HEK293 (cell line): Measurements from ENCODE around the gene CAB39.

Experiments used
- HOXD13 ChIP-seq: sonication (generic); formaldehyde crosslinking; IDR thresholded peaks from 2 replicates; pipeline ENCODE4 v1.8.0; 2022; ENCODE audit warnings: missing genetic modification reagents, borderline replicate concordance
- INSM2 ChIP-seq: fragments of 450-650 bp; formaldehyde crosslinking; IDR thresholded peaks from 2 replicates; pipeline ENCODE4 v1.5.1; 2016; ENCODE audit warnings: missing biosample characterization, missing genetic modification characterization
- KLF1 ChIP-seq: fragments of 450-650 bp; formaldehyde crosslinking; IDR thresholded peaks from 2 replicates; pipeline ENCODE4 v1.5.1; 2016; ENCODE audit warnings: missing biosample characterization, missing genetic modification characterization
- MZF1 ChIP-seq: fragments of 450-650 bp; formaldehyde crosslinking; IDR thresholded peaks from 2 replicates; pipeline ENCODE4 v1.5.1; 2017; ENCODE audit warnings: missing biosample characterization, missing genetic modification characterization, borderline replicate concordance
- PRDM10 ChIP-seq: fragments of 450-650 bp; formaldehyde crosslinking; IDR thresholded peaks from 2 replicates; pipeline ENCODE4 v1.5.1; 2016; ENCODE audit warnings: missing biosample characterization, missing genetic modification characterization
- RBAK ChIP-seq: fragments of 450-650 bp; formaldehyde crosslinking; IDR thresholded peaks from 2 replicates; pipeline ENCODE4 v1.5.1; 2016; ENCODE audit warnings: missing biosample characterization, missing genetic modification characterization
- SCRT2 ChIP-seq: fragments of 450-650 bp; formaldehyde crosslinking; IDR thresholded peaks from 2 replicates; pipeline ENCODE4 v1.5.1; 2016; ENCODE audit warnings: missing biosample characterization, missing genetic modification characterization
- ZBTB11 ChIP-seq: fragments of 450-650 bp; formaldehyde crosslinking; conservative IDR thresholded peaks from 2 replicates; pipeline ENCODE4 v1.5.1; 2016; ENCODE audit warnings: low read depth, missing biosample characterization, missing genetic modification characterization
- ZBTB7A ChIP-seq: fragments of 450-650 bp; formaldehyde crosslinking; IDR thresholded peaks from 2 replicates; pipeline ENCODE4 v1.5.1; 2016; ENCODE audit warnings: low read depth, missing biosample characterization, missing genetic modification characterization
- ZEB2 ChIP-seq: fragments of 450-650 bp; formaldehyde crosslinking; IDR thresholded peaks from 2 replicates; pipeline ENCODE4 v1.5.1; 2016; ENCODE audit warnings: missing biosample characterization, missing genetic modification characterization
- ZNF114 ChIP-seq: fragments of 450-650 bp; formaldehyde crosslinking; IDR thresholded peaks from 2 replicates; pipeline ENCODE4 v1.5.0; 2017; ENCODE audit warnings: missing biosample characterization, missing genetic modification characterization
- ZNF121 ChIP-seq: fragments of 450-650 bp; formaldehyde crosslinking; IDR thresholded peaks from 2 replicates; pipeline ENCODE4 v1.5.1; 2016; ENCODE audit warnings: missing biosample characterization, missing genetic modification characterization
- ZNF140 ChIP-seq: fragments of 450-650 bp; formaldehyde crosslinking; IDR thresholded peaks from 2 replicates; pipeline ENCODE4 v1.5.1; 2016; ENCODE audit warnings: missing biosample characterization, missing genetic modification characterization
- ZNF223 ChIP-seq: fragments of 450-650 bp; formaldehyde crosslinking; IDR thresholded peaks from 2 replicates; pipeline ENCODE4 v1.5.1; 2016; ENCODE audit warnings: missing biosample characterization, missing genetic modification characterization
- ZNF391 ChIP-seq: fragments of 450-650 bp; formaldehyde crosslinking; IDR thresholded peaks from 2 replicates; pipeline ENCODE4 v1.5.1; 2016; ENCODE audit warnings: low read depth, missing biosample characterization, missing genetic modification characterization, borderline replicate concordance
- ZNF416 ChIP-seq: fragments of 450-650 bp; formaldehyde crosslinking; IDR thresholded peaks from 2 replicates; pipeline ENCODE4 v1.5.1; 2016; ENCODE audit warnings: missing biosample characterization, missing genetic modification characterization
- ZNF473 ChIP-seq: fragments of 450-650 bp; formaldehyde crosslinking; IDR thresholded peaks from 2 replicates; pipeline ENCODE4 v1.5.1; 2017; ENCODE audit warnings: missing biosample characterization, missing genetic modification characterization
- ZNF488 ChIP-seq: fragments of 450-650 bp; formaldehyde crosslinking; IDR thresholded peaks from 2 replicates; pipeline ENCODE4 v1.5.1; 2016; ENCODE audit warnings: missing biosample characterization, missing genetic modification characterization
- ZNF560 ChIP-seq: fragments of 450-650 bp; formaldehyde crosslinking; IDR thresholded peaks from 2 replicates; pipeline ENCODE4 v1.5.1; 2017; ENCODE audit warnings: missing biosample characterization, missing genetic modification characterization, borderline replicate concordance
- ZNF561 ChIP-seq: fragments of 450-650 bp; IDR thresholded peaks from 2 replicates; pipeline ENCODE4 v1.5.1; 2018; ENCODE audit warnings: missing biosample characterization, missing genetic modification characterization, borderline replicate concordance
- ZNF639 ChIP-seq: fragments of 450-650 bp; formaldehyde crosslinking; IDR thresholded peaks from 2 replicates; pipeline ENCODE4 v1.5.1; 2016; ENCODE audit warnings: missing biosample characterization, missing genetic modification characterization
- ZNF658 ChIP-seq: fragments of 450-650 bp; formaldehyde crosslinking; IDR thresholded peaks from 2 replicates; pipeline ENCODE4; 2016; ENCODE audit warnings: missing biosample characterization, missing genetic modification characterization
- ZNF664 ChIP-seq: fragments of 450-650 bp; formaldehyde crosslinking; IDR thresholded peaks from 2 replicates; pipeline ENCODE4 v1.5.1; 2016; ENCODE audit warnings: missing biosample characterization, missing genetic modification characterization
- ZNF677 ChIP-seq: fragments of 450-650 bp; IDR thresholded peaks from 2 replicates; pipeline ENCODE4 v1.5.0; 2018; ENCODE audit warnings: missing biosample characterization, mild to moderate bottlenecking, missing genetic modification characterization, moderate library complexity
- ZNF707 ChIP-seq: fragments of 450-650 bp; formaldehyde crosslinking; IDR thresholded peaks from 2 replicates; pipeline ENCODE4 v1.5.1; 2016; ENCODE audit warnings: missing biosample characterization, missing genetic modification characterization
- ZNF768 ChIP-seq: fragments of 450-650 bp; formaldehyde crosslinking; IDR thresholded peaks from 2 replicates; pipeline ENCODE4 v1.5.1; 2018; ENCODE audit warnings: missing biosample characterization, mild to moderate bottlenecking, missing genetic modification characterization
- ZNF830 ChIP-seq: fragments of 450-650 bp; IDR thresholded peaks from 2 replicates; pipeline ENCODE4 v1.5.0; 2018; ENCODE audit warnings: missing biosample characterization, missing genetic modification characterization, low read depth, mild to moderate bottlenecking, moderate library complexity
- ZSCAN23 ChIP-seq: fragments of 450-650 bp; formaldehyde crosslinking; IDR thresholded peaks from 2 replicates; pipeline ENCODE4 v1.5.1; 2016; ENCODE audit warnings: missing biosample characterization, missing genetic modification characterization
- ZXDB ChIP-seq: fragments of 450-650 bp; formaldehyde crosslinking; IDR thresholded peaks from 2 replicates; pipeline ENCODE4 v1.5.1; 2016; ENCODE audit warnings: missing biosample characterization, missing genetic modification characterization

CAB39 gene

GRCh38 chr2:230865766-230866755 lies 153.4 kb downstream of the CAB39 start (continued):
- no peak for TF ChIP-seq ZNF639 (tag by site-specific recombination)
- no peak for TF ChIP-seq ZNF473 (tag by site-specific recombination)
- no peak for TF ChIP-seq MZF1
- TF ChIP-seq ZBTB11 (tag by site-specific recombination) = no peak
- no peak for TF ChIP-seq ZNF114 (tag by site-specific recombination)
- TF ChIP-seq KLF1 (tag by site-specific recombination) = peak; percentile 26; the same call in 1 of the 2 replicates
- TF ChIP-seq SCRT2 = no peak
- no peak for TF ChIP-seq ZXDB (tag by site-specific recombination)
- TF ChIP-seq ZNF561 = no peak
- no peak for TF ChIP-seq ZNF664
- TF ChIP-seq ZNF121 (tag by site-specific recombination) = no peak
- TF ChIP-seq HOXD13 (CRISPR knock-in tag) = no peak
- TF ChIP-seq ZNF223 (tag by site-specific recombination) = no peak
- no peak for TF ChIP-seq ZBTB7A (tag by site-specific recombination)
- TF ChIP-seq ZEB2 (tag by site-specific recombination) = no peak
- no peak for TF ChIP-seq INSM2
- no peak for TF ChIP-seq ZSCAN23
- no peak for TF ChIP-seq ZNF560 (tag by site-specific recombination)
- no peak for TF ChIP-seq RBAK
- no peak for TF ChIP-seq ZNF830 (tag by site-specific recombination)
- TF ChIP-seq ZNF707 (tag by site-specific recombination) = no peak
- TF ChIP-seq ZNF677 = no peak
- no peak for TF ChIP-seq ZNF391 (tag by site-specific recombination)
- TF ChIP-seq PRDM10 (tag by site-specific recombination) = peak; percentile 99
- no peak for TF ChIP-seq ZNF658 (tag by site-specific recombination)
- TF ChIP-seq ZNF416 (tag by site-specific recombination) = no peak
- no peak for TF ChIP-seq ZNF488
- TF ChIP-seq ZNF768 (tag by site-specific recombination) = no peak
- no peak for TF ChIP-seq ZNF140 (tag by site-specific recombination)
